ENCODE measurements around the gene ZDHHC16. TPM values are rescaled to one million over a fixed set of nuclear protein-coding genes. Genes with fewer than 3 reads are reported as not detected.

ZDHHC16 gene
- total RNA-seq, 2 experiments from 2014 or later: 35.8 to 36.2 TPM

DNA sequence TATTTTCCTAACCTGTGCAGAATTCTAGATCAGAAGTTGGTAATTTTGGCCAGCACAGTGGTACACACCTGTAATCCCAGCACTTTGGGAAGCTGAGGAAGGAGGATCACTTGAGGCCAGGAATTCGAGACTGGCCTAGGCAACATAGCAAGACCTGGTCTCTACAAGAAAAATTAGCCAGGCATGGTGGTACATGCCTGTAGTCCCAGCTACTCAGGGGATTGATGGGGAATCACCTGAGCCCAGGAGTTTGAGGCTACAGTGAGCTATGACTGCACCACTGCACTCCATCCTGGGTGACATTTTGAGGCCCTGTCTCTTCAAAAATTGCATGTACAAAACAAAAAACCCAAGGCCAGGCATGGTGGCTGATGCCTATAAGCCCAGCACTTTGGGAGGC is 11.4 kb upstream of the ZDHHC16 start:
- H3K27me3 Mint-ChIP-seq (ENCODE audit: low read depth): no peaks in the 10 kb centered on the region
- ATAC-seq: no peak
- H3K9me3 Mint-ChIP-seq (ENCODE audit: insufficient read depth): no peaks in the 10 kb centered on the region
- DNase-seq: no peak
- no peak overlapping the region for H3K4me3 Mint-ChIP-seq
- ChIA-PET CTCF (interaction anchor here (0.7 to 1.5 kb wide), 3 partner anchors 10 to 27 kb away, joined by 3 to 4 read pairs (median 4); no protein-coding TSS in a partner anchor), POLR2A (interaction anchor here (0.6 kb wide), 1 partner anchor 40 kb away, joined by 3 read pairs; no protein-coding TSS in a partner anchor)
- peaks cover 69% of the 10 kb centered on the region for H3K36me3 Mint-ChIP-seq (ENCODE audit: low read depth)
- peaks cover 4% of the 10 kb centered on the region for H3K4me1 Mint-ChIP-seq (ENCODE audit: low read depth)
- peak overlapping the region; percentile 45 for H3K27ac Mint-ChIP-seq

DNA sequence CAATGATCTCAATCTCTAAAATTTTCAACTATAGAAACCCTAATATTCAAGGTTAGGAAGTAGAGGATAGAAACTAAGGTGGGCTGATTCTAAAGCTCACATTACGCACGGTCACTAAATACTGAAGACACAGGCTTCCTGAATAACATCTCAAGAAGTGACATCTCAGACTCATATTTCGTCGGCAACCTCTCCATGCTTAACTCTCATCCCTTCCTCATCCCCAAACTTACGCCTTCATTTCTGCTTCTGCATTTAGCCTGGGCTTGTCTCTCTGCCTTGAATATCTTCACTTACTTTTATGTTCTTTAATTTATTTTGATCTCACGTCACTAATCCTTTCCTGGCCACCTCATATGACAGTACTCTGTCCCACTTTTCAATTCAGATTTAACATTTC is 10.8 kb upstream of the ZDHHC16 start:
- Mint-ChIP-seq H3K4me1 (ENCODE audit: low read depth) (peaks cover 3% of the 10 kb centered on the region), H3K36me3 (ENCODE audit: low read depth) (peaks cover 67% of the 10 kb centered on the region), H3K27ac (no peak overlapping the region), H3K4me3 (no peak overlapping the region), H3K27me3 (ENCODE audit: low read depth) (no peaks in the 10 kb centered on the region), H3K9me3 (ENCODE audit: insufficient read depth) (no peaks in the 10 kb centered on the region)
- ChIA-PET POLR2A (no interaction called here), CTCF (interaction anchor here (1.0 to 1.5 kb wide), 2 partner anchors 9 to 27 kb away, joined by 3 to 4 read pairs; no protein-coding TSS in a partner anchor)
- DNase-seq: no peak
- ATAC-seq: no peak

DNA sequence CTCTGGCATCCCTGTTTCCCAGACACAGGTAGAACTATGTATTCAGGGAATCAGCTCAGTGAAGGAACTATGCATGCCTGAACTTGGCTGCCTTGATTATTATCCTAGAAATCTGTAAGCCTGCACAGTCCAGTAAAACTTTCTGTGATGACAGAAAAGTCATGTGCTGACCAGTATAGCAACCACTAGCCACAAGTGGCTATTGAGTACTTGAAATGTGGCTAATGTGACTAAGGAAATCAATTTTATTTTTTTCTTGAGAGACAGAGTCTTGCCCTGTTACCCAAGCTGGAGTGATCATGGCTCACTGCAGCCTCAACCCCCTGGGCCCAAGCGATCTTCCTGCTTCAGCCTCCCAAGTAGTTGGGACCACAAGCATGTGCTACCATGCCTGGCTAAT is 3.7 kb upstream of the ZDHHC16 start:
- H3K27me3 Mint-ChIP-seq (ENCODE audit: low read depth): no peaks in the 10 kb centered on the region
- ChIA-PET CTCF (interaction anchor here (1.2 to 1.6 kb wide), 2 partner anchors 12 to 36 kb away, joined by 5 read pairs; no protein-coding TSS in a partner anchor), POLR2A (no interaction called here)
- H3K36me3 Mint-ChIP-seq (ENCODE audit: low read depth): peaks cover 37% of the 10 kb centered on the region
- no peak overlapping the region for H3K27ac Mint-ChIP-seq
- H3K4me1 Mint-ChIP-seq (ENCODE audit: low read depth): peaks cover 24% of the 10 kb centered on the region
- no peaks in the 10 kb centered on the region for H3K9me3 Mint-ChIP-seq (ENCODE audit: insufficient read depth)
- DNase-seq (no peak), ATAC-seq (no peak)
- H3K4me3 Mint-ChIP-seq: no peak overlapping the region

DNA sequence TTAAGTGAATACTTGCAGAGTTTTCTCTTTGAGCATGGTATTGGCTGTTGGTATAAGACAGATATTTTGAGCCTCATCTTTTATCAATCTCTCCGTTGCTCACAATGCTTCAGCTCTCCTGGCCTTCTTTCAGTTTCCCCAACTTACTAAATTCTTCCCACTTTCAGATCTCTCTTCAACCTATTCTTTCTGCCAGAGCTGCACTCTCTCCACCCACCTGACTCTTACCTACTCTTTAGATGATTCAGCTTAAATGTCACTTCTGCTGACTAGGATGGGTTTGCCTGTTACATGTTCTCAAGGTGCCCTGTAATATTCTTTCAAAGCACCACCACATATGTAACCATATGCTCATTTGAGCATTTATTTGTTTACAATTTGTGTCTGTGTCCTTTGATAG is 1.8 kb upstream of the ZDHHC16 start:
- Mint-ChIP-seq H3K9me3 (ENCODE audit: insufficient read depth) (no peaks in the 10 kb centered on the region), H3K4me1 (ENCODE audit: low read depth) (peaks cover 40% of the 10 kb centered on the region), H3K36me3 (ENCODE audit: low read depth) (peaks cover 24% of the 10 kb centered on the region), H3K27ac (no peak overlapping the region), H3K4me3 (peak overlapping the region; percentile 9), H3K27me3 (ENCODE audit: low read depth) (no peaks in the 10 kb centered on the region)
- ATAC-seq: no peak
- no peak for DNase-seq
- ChIA-PET POLR2A (interaction anchor here (1.5 kb wide), 1 partner anchor 30 kb away, joined by 4 read pairs; no protein-coding TSS in a partner anchor), CTCF (interaction anchor here (1.0 to 1.7 kb wide), 7 partner anchors 8 to 43 kb away, joined by 3 to 9 read pairs (median 3); no protein-coding TSS in a partner anchor)

- CTCF ChIA-PET: interaction anchor here (0.8 to 1.7 kb wide), 8 partner anchors 9 to 45 kb away, joined by 3 to 9 read pairs (median 4); no protein-coding TSS in a partner anchor
- ATAC-seq: peak; percentile 2
- H3K27ac Mint-ChIP-seq: peak overlapping the region; percentile 92
These were observed 636 bp upstream of the ZDHHC16 start for GRCh38 chr10:97445357-97445721.

DNA sequence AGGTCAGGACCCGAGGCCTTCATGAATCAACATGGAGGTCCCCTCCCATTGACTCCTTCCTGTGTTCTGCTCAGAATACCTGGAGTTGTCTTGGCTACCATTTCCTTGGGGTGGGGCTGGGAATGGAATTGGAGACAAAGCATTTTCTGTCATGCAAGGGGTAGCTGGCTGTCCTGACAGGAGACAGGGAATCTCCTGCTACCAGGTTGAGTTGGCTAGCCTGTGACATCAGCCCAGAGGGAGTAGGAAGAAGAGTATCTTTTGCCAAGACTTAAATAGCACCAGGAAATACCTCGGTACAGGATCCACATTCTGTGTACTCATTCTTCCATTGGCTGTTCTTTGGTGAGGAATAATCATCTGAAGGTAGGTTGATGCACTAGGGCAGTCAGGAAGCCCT is 4.9 kb downstream of the ZDHHC16 start:
- ATAC-seq (no peak), DNase-seq (no peak)
- H3K4me3 Mint-ChIP-seq: no peak overlapping the region
- H3K9me3 Mint-ChIP-seq (ENCODE audit: insufficient read depth): no peaks in the 10 kb centered on the region
- POLR2A ChIA-PET: interaction anchor here (0.6 kb wide), 1 partner anchor 169 kb away, joined by 3 read pairs; no protein-coding TSS in a partner anchor
- peaks cover 34% of the 10 kb centered on the region for H3K36me3 Mint-ChIP-seq (ENCODE audit: low read depth)
- H3K27ac Mint-ChIP-seq: no peak overlapping the region
- CTCF ChIA-PET: no interaction called here
- H3K4me1 Mint-ChIP-seq (ENCODE audit: low read depth): peaks cover 36% of the 10 kb centered on the region
- H3K27me3 Mint-ChIP-seq (ENCODE audit: low read depth): no peaks in the 10 kb centered on the region

More at GRCh38 chr10:97445357-97445721, 636 bp upstream of the ZDHHC16 start:
- POLR2A ChIA-PET: interaction anchor here (0.5 to 1.5 kb wide), 2 partner anchors 31 to 37 kb away, joined by 3 to 4 read pairs; no protein-coding TSS in a partner anchor
- Mint-ChIP-seq H3K4me3 (peak overlapping the region; percentile 98), H3K4me1 (ENCODE audit: low read depth) (peaks cover 40% of the 10 kb centered on the region), H3K36me3 (ENCODE audit: low read depth) (peaks cover 19% of the 10 kb centered on the region), H3K9me3 (ENCODE audit: insufficient read depth) (no peaks in the 10 kb centered on the region), H3K27me3 (ENCODE audit: low read depth) (no peaks in the 10 kb centered on the region)
- no peak for DNase-seq

GRCh38 chr10:97451605-97452004 is 5.6 kb downstream of the ZDHHC16 start:
- DNase-seq: no peak
- POLR2A ChIA-PET: no interaction called here
- no peak for ATAC-seq
- peaks cover 40% of the 10 kb centered on the region for H3K36me3 Mint-ChIP-seq (ENCODE audit: low read depth)
- H3K9me3 Mint-ChIP-seq (ENCODE audit: insufficient read depth): no peaks in the 10 kb centered on the region
- no peak overlapping the region for H3K4me3 Mint-ChIP-seq
- no peaks in the 10 kb centered on the region for H3K27me3 Mint-ChIP-seq (ENCODE audit: low read depth)
- H3K27ac Mint-ChIP-seq: no peak overlapping the region
- H3K4me1 Mint-ChIP-seq (ENCODE audit: low read depth): peaks cover 31% of the 10 kb centered on the region
- CTCF ChIA-PET: no interaction called here

DNA sequence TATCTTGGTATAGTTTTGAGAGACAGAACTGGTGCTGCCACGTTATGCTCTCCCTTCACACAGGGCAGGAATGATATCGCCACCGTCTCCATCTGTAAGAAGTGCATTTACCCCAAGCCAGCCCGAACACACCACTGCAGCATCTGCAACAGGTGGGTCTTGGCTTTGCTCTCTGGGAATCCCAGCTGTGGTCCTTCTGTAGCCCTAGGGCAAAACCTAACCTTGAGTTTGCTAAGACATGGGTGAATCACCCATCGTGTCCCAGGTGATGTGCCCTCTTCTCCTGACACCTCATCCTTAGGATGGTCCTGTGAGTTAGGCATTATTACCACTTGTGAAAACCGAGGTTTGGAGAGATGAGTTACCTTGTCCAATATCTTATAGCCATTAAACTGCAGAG is 6.4 kb downstream of the ZDHHC16 start:
- Mint-ChIP-seq H3K27ac (peak overlapping the region; percentile 30), H3K27me3 (ENCODE audit: low read depth) (no peaks in the 10 kb centered on the region), H3K4me1 (ENCODE audit: low read depth) (peaks cover 24% of the 10 kb centered on the region), H3K4me3 (no peak overlapping the region), H3K9me3 (ENCODE audit: insufficient read depth) (no peaks in the 10 kb centered on the region), H3K36me3 (ENCODE audit: low read depth) (peaks cover 47% of the 10 kb centered on the region)
- DNase-seq: no peak
- ChIA-PET POLR2A (no interaction called here), CTCF (interaction anchor here (0.8 to 1.7 kb wide), 2 partner anchors 9 to 12 kb away, joined by 3 to 7 read pairs; no protein-coding TSS in a partner anchor)
- no peak for ATAC-seq

- H3K36me3 Mint-ChIP-seq (ENCODE audit: low read depth): peaks cover 63% of the 10 kb centered on the region
- ATAC-seq: no peak
- ChIA-PET CTCF (interaction anchor here (0.7 to 1.3 kb wide), 2 partner anchors 10 to 13 kb away, joined by 3 to 4 read pairs; no protein-coding TSS in a partner anchor), POLR2A (interaction anchor here (0.6 to 1.4 kb wide), 3 partner anchors 11 to 205 kb away, joined by 3 to 6 read pairs (median 3); no protein-coding TSS in a partner anchor)
- DNase-seq: no peak
- no peaks in the 10 kb centered on the region for H3K27me3 Mint-ChIP-seq (ENCODE audit: low read depth)
- H3K4me1 Mint-ChIP-seq (ENCODE audit: low read depth): peaks cover 9% of the 10 kb centered on the region
- H3K4me3 Mint-ChIP-seq: no peak overlapping the region
- peak overlapping the region; percentile 78 for H3K27ac Mint-ChIP-seq
- no peaks in the 10 kb centered on the region for H3K9me3 Mint-ChIP-seq (ENCODE audit: insufficient read depth)
These were observed 8.5 kb downstream of the ZDHHC16 start for GRCh38 chr10:97454330-97455036.

- H3K36me3 Mint-ChIP-seq (ENCODE audit: low read depth): peaks cover 71% of the 10 kb centered on the region
- POLR2A ChIA-PET: interaction anchor here (1.1 kb wide), 1 partner anchor 14 kb away, joined by 6 read pairs; no protein-coding TSS in a partner anchor
- H3K4me1 Mint-ChIP-seq (ENCODE audit: low read depth): peaks cover 9% of the 10 kb centered on the region
- no peak overlapping the region for H3K27ac Mint-ChIP-seq
- DNase-seq (no peak), ATAC-seq (no peak)
- CTCF ChIA-PET: interaction anchor here (1.1 kb wide), 1 partner anchor 12 kb away, joined by 3 read pairs; no protein-coding TSS in a partner anchor
- H3K4me3 Mint-ChIP-seq: no peak overlapping the region
- H3K9me3 Mint-ChIP-seq (ENCODE audit: insufficient read depth): no peaks in the 10 kb centered on the region
- no peaks in the 10 kb centered on the region for H3K27me3 Mint-ChIP-seq (ENCODE audit: low read depth)
These were observed 10.2 kb downstream of the ZDHHC16 start for GRCh38 chr10:97456034-97456685.

GRCh38 chr10:97456686-97457065 is 10.7 kb downstream of the ZDHHC16 start:
- H3K9me3 Mint-ChIP-seq (ENCODE audit: insufficient read depth): no peaks in the 10 kb centered on the region
- ChIA-PET POLR2A (interaction anchor here (1.1 kb wide), 1 partner anchor 13 kb away, joined by 6 read pairs; no protein-coding TSS in a partner anchor), CTCF (interaction anchor here (1.1 kb wide), 1 partner anchor 11 kb away, joined by 3 read pairs; no protein-coding TSS in a partner anchor)
- ATAC-seq: no peak
- peaks cover 75% of the 10 kb centered on the region for H3K36me3 Mint-ChIP-seq (ENCODE audit: low read depth)
- H3K27ac Mint-ChIP-seq: no peak overlapping the region
- peaks cover 9% of the 10 kb centered on the region for H3K4me1 Mint-ChIP-seq (ENCODE audit: low read depth)
- H3K4me3 Mint-ChIP-seq: no peak overlapping the region
- H3K27me3 Mint-ChIP-seq (ENCODE audit: low read depth): no peaks in the 10 kb centered on the region
- no peak for DNase-seq
